Erythroblast (primary cell): ENCODE results near the gene GPANK1.
A peak's percentile ranks its signal among the peaks of the same experiment; 100 is the strongest.

ENCODE experiments used
- DNase-seq, 2 experiments: peaks; one replicate each; lab custom pipeline; 2025; lab: John Stamatoyannopoulos, UW
- GATA1 ChIP-seq: IDR thresholded peaks from 2 replicates; pipeline ENCODE4 v1.6.1; 2011; ENCODE audit warnings: low read depth, mild to moderate bottlenecking, control low read depth, low read length, moderate library complexity
- POLR2A ChIP-seq: IDR thresholded peaks from 2 replicates; pipeline ENCODE4 v1.6.1; 2011; ENCODE audit warnings: mild to moderate bottlenecking, low read length

GPANK1 gene

DNA sequence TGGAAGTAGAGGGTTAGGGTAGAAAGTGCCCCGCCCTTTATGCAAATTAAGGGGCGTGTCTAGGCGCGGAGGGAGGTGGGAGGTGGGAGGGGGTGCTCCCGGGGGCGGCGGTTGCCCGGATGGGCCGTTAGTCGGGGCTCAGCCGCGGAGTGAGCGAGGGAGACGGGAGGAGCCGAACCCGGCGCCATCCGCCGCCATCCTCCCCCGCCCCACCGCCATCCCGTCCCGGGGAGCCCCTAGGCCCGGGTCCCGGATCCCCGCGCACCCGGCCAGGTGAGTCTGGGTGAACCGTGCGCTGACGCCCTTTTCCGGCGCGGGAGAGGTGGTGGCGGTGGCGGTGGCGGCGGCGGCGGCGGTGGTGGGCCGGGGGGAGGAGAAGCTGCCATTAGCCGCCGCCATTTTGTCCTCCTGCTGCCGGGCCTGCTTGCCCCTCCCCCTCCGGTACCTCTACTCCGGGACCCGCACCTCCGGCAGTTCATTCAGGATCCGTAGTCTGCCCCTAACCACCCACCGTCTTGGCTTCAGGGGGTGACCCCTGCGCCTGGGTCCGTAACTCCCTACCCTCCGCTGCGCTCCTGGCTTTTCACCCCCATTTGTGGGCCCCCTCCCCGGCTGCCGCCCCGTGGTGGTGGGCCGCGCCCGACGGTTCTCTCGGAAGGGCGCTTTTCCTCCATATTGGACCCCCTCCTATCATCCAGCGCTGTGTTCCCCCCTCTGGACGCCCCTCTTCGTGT lies 44.0 kb downstream of the GPANK1 start, which contains the start of gene PRRC2A:
PRRC2A (plus strand) TSS at position 130 of the 734 bp plus-strand sequence. CDS start 2,075 bp downstream, outside the sequence.
- no peak for TF ChIP-seq POLR2A
- no peak for TF ChIP-seq GATA1
- peak; percentile 92 to 93 for DNase-seq

DNA sequence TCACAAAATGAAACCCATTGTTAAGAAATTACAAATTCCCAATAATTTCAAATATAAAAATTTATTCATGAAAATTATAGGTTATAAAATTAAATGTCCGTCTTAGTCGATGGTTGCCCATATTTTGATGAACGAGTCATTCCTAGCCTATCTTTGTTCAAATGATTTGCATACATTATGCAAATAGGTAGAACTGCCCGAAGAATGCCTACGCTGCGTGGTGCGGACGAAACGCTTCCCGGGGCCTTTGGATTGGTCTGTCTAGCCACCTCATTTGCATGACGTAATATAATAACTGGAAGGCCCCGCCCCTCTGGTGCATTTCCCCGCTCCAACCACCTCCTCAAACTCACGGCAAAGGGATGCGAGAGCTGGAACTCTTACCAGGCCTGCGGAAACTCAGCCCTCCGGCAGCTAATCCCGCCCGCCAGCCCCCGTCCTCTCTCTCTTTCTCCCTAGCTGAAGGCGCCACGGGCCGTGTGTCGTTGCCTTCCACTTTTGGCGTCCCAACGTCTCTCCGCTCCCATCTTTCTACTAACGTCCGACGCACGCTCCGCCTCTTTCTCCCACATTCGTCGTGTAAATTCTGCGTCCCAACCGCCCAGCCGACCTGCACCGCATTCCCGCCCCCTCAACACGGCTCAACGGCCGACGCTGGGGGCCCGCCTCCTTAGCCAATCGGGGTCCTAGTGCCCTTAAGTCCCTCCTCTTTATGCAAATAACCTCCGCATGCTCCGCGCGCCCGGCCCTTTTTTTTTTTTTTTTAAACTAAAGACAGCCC lies 44.8 kb downstream of the GPANK1 start:
- DNase-seq = peak; percentile 99 to 100
- no peak for TF ChIP-seq GATA1
- TF ChIP-seq POLR2A = peak; percentile 98

DNA sequence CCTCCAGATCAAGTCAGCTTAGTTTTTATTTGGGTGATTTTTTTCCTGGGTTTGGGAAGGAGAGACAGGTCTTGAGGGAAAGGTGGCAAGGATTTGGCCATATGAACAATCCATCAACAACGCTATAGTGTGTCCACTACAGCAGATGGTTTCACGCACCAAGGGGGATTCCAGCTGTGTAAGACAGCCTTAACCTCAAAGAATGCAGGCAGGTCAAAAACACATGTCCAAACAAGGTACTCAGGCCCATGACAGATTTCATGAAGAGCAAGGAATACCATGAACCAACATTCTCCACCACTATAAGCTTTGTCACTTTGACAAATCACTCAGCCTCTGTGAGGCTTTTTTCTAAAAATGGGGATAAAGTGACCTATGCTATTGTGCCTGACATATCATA lies 47.8 kb downstream of the GPANK1 start:
- no peak for TF ChIP-seq GATA1
- no peak for TF ChIP-seq POLR2A

DNA sequence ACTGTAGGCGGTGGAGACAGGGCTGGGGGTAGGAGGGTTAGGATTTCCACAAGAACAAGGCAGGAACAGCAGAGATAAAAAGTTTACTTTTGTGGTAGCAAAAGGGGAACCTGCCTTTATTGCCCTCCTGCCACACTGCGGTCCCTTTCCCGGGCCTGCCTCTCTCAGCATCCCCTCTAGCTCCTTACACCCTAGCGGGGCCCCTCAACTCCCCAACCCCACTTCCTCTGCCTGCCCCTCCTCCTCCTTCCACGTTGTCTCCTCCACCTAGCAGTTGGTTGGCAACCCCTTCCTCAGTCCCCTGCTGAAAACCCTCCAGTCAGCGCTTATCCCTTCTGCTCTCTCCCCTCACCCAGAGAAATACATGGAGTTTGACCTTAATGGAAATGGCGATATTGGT lies 49.0 kb downstream of the GPANK1 start:
- no peak for DNase-seq

More for the DNA sequence above, 47.8 kb downstream of the GPANK1 start:
- no peak for DNase-seq

DNA sequence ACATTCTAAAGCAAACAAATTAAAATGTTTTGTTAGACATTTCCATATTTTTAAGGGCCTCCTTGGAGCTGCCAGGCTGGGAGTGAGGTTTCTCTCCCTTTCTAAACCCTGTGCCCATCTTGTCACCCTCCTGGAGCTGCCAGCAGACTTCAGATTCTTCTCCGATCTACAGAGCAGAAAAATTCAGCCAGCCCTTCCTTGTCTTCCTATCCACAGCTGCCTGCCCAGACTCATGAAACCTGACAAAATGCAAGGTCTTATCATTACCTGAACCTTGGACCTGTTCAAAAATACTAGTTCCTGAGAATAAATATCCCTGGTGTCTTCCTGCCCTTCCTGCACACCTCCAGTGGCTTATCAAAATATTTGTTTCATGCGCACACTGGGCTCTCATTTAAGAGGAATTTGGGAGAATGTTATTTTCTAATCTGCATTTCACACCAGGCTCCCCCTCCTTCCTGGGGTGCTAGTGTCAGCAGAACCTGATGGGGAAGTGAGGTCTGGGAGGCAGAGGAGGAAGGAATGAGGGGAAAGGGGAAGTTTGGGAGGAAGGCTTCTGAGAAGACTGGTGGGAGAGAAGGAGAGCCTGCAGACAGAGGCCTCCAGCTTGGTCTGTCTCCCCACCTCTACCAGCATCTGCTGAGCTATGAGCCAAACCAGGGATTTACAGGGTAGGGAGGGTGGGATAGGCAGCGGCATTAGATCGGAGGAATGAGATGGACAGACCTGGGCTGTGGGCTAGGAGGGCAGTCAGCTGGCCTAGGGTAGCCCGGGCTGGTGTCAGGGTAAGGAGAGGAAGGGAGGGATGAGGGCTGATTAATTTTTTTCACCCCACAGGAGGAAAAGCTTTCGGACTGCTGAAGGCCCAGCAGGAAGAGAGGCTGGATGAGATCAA lies 49.9 kb downstream of the GPANK1 start, which contains the start of gene AIF1:
AIF1 (plus strand) TSS at position 551 of the 895 bp plus-strand sequence; CDS start at position 647, 96 bp downstream.
- DNase-seq = no peak

More for the DNA sequence above, 49.0 kb downstream of the GPANK1 start:
- TF ChIP-seq GATA1 = no peak
- TF ChIP-seq POLR2A = no peak

DNA sequence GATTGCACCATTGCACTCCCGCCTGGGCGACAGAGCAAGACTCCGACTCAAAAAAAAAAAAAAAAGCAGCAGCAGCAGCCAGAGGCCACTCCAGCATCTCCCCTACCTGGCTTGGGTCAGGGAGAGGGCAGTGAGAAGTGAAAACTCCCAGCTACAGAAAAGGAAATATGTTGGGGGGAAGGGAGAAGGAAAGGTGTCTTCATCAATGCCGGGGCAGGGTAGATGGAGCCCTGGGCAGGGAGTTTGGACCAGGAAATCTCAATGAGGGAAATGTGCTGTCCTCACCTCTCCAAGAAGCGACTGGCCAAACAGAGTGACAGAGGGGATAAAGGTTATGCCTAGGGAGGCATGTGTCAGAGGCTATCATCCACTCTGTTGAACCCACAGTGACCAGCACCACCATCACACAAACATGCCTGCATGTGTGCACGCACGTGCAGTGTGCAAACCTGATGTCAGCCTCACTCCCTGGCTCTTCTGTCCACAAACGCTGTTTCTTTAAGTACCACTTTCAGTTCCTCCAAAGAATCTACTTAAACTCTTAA lies 50.6 kb downstream of the GPANK1 start:
- no peak for DNase-seq
- no peak for TF ChIP-seq GATA1
- TF ChIP-seq POLR2A = no peak

More for the DNA sequence above, 49.9 kb downstream of the GPANK1 start, which contains the start of gene AIF1:
- TF ChIP-seq GATA1 (no peak), POLR2A (no peak)
